CD4-positive, CD25-positive, alpha-beta regulatory T cell (primary cell): Measurements from ENCODE around the gene TBC1D22A. TPM values are rescaled to one million over a fixed set of nuclear protein-coding genes. Genes with fewer than 3 reads are reported as not detected.
"Not testable (repeated sequence)": the region's sequence is repeated elsewhere in the genome, so short reads cannot be mapped to it uniquely, and the experiment has no call there.

Source experiments
- ATAC-seq, 2 donors: fragments of 150-1000 bp; cut with Tn5 transposase; one replicate each; pipeline ENCODE4 v1.10.0; 2021; ENCODE audit warnings: low read depth in 2 of 2, moderate number of reproducible peaks in 2 of 2, moderate library complexity in 1 of 2
- DNase-seq, 3 donors: peaks; one replicate each; pipeline versions ENCODE4 v3.0.0 to v3.0.0-alpha.2; 2012 to 2022; ENCODE audit warnings: mixed read lengths in 1 of 3
- H3K27ac ChIP-seq: one replicate; pipeline ENCODE4 v1.7.0; 2013; ENCODE audit warnings: mild to moderate bottlenecking, low read length; ENCODE audit not compliant: insufficient read depth, poor library complexity, severe bottlenecking
- H3K27me3 ChIP-seq: one replicate; pipeline ENCODE4 v1.7.0; 2013; ENCODE audit warnings: low read length; ENCODE audit not compliant: control insufficient read depth, insufficient read depth
- H3K36me3 ChIP-seq: one replicate; pipeline ENCODE4 v1.7.0; 2013; ENCODE audit warnings: mild to moderate bottlenecking, low read length, moderate library complexity; ENCODE audit not compliant: control insufficient read depth, insufficient read depth
- H3K4me1 ChIP-seq: 2 replicates; pipeline ENCODE4 v1.7.0; 2013; ENCODE audit warnings: mild to moderate bottlenecking, low read length; ENCODE audit not compliant: insufficient read depth, control insufficient read depth, poor library complexity, severe bottlenecking
- H3K4me3 ChIP-seq: one replicate; pipeline ENCODE4 v1.7.0; 2013; ENCODE audit warnings: low read depth, mild to moderate bottlenecking, low read length, moderate library complexity
- H3K9me3 ChIP-seq, 2 experiments: 1 replicate in 1 of 2; 2 replicates in 1 of 2; pipeline ENCODE4 v1.7.0; 2013; ENCODE audit warnings: low read length in 2 of 2, mild to moderate bottlenecking in 1 of 2, moderate library complexity in 1 of 2; ENCODE audit not compliant: control insufficient read depth in 2 of 2
- H3K27ac Mint-ChIP-seq, 3 donors: one replicate each; pipeline ENCODE4 v1.8.0; 2020 to 2022; ENCODE audit warnings: mild to moderate bottlenecking in 3 of 3, mixed read lengths in 3 of 3, moderate library complexity in 2 of 3
- H3K27me3 Mint-ChIP-seq: one replicate; pipeline ENCODE4 v1.8.0; 2022; ENCODE audit warnings: mild to moderate bottlenecking, mixed read lengths
- H3K36me3 Mint-ChIP-seq: one replicate; pipeline ENCODE4 v1.8.0; 2020; ENCODE audit warnings: mixed read lengths
- H3K4me1 Mint-ChIP-seq, 4 donors: one replicate each; pipeline ENCODE4 v1.8.0; 2020 to 2022; ENCODE audit warnings: mixed read lengths in 4 of 4, mild to moderate bottlenecking in 1 of 4
- H3K4me3 Mint-ChIP-seq, 4 donors: one replicate each; pipeline ENCODE4 v1.8.0; 2020 to 2022; ENCODE audit warnings: mild to moderate bottlenecking in 4 of 4, mixed read lengths in 4 of 4, moderate library complexity in 3 of 4
- H3K9me3 Mint-ChIP-seq, 7 donors: one replicate each; pipeline ENCODE4 v1.8.0; 2020 to 2022; ENCODE audit warnings: mixed read lengths in 7 of 7, mild to moderate bottlenecking in 3 of 7, moderate library complexity in 2 of 7
- polyA plus RNA-seq, 4 donors: library from polyadenylated mRNA; unstranded; fragments of 300-500 nt; fragmentation: Illumina TruSeq; gene quantifications; one replicate each; pipeline ENCODE4 v1.2.3, GENCODE V29; 2021
- total RNA-seq: library from RNA; stranded (reverse); gene quantifications from one replicate; pipeline ENCODE4 v1.2.3, GENCODE V29; 2022

TBC1D22A gene
- total and polyA plus RNA-seq, 5 donors from 2014 or later: 19.8 to 42.5 (median 24.3) TPM

- H3K27ac ChIP-seq: no peak overlapping the region
Measured at GRCh38 chr22:47049078-47049624, 286.7 kb downstream of the TBC1D22A start.

GRCh38 chr22:47049736-47050400 is 287.4 kb downstream of the TBC1D22A start:
- not testable (repeated sequence) for DNase-seq, H3K27me3 ChIP-seq, ATAC-seq, H3K27ac ChIP-seq, H3K4me1 ChIP-seq, H3K4me3 ChIP-seq, H3K9me3 Mint-ChIP-seq, H3K9me3 ChIP-seq, H3K4me3 Mint-ChIP-seq, H3K27me3 Mint-ChIP-seq
- H3K36me3 Mint-ChIP-seq: peaks cover 16% of the 10 kb centered on the region
- H3K36me3 ChIP-seq: peaks cover 11% of the 10 kb centered on the region
- peak overlapping the region in 2 of 3 donors; percentile 28 to 29 for H3K27ac Mint-ChIP-seq
- peaks cover 6 to 36% (median 18%) of the 10 kb centered on the region in 4 donors for H3K4me1 Mint-ChIP-seq

More at GRCh38 chr22:47049078-47049624, 286.7 kb downstream of the TBC1D22A start:
- no peak for ATAC-seq
- Mint-ChIP-seq H3K36me3 (peaks cover 11% of the 10 kb centered on the region), H3K4me1 (peaks cover 11 to 41% (median 18%) of the 10 kb centered on the region in 4 donors), H3K9me3 (no peaks in the 10 kb centered on the region), H3K27ac (peak overlapping the region in 2 of 3 donors; percentile 28 to 29), H3K27me3 (no peaks in the 10 kb centered on the region), H3K4me3 (no peak overlapping the region)
- Histone ChIP-seq H3K27me3 (no peaks in the 10 kb centered on the region), H3K4me3 (no peak overlapping the region), H3K9me3 (no peaks in the 10 kb centered on the region), H3K36me3 (peaks cover 10% of the 10 kb centered on the region), H3K4me1 (no peaks in the 10 kb centered on the region)
- peak in 1 of 3 donors; percentile 20 for DNase-seq

GRCh38 chr22:47050401-47051051 is 288.1 kb downstream of the TBC1D22A start:
- no peaks in the 10 kb centered on the region for H3K27me3 ChIP-seq
- Mint-ChIP-seq H3K4me1 (peaks cover 6 to 31% (median 17%) of the 10 kb centered on the region in 4 donors), H3K27ac (peak overlapping the region in 2 of 3 donors; percentile 28 to 76), H3K36me3 (peaks cover 22% of the 10 kb centered on the region), H3K4me3 (no peak overlapping the region), H3K9me3 (no peaks in the 10 kb centered on the region), H3K27me3 (no peaks in the 10 kb centered on the region)
- ATAC-seq: no peak
- no peak for DNase-seq
- H3K4me3 ChIP-seq: no peak overlapping the region
- no peaks in the 10 kb centered on the region for H3K4me1 ChIP-seq
- no peak overlapping the region for H3K27ac ChIP-seq
- peaks cover 11% of the 10 kb centered on the region for H3K36me3 ChIP-seq
- H3K9me3 ChIP-seq: no peaks in the 10 kb centered on the region

- Histone ChIP-seq H3K36me3 (peaks cover 13% of the 10 kb centered on the region), H3K27ac (no peak overlapping the region), H3K4me1 (no peaks in the 10 kb centered on the region), H3K9me3 (no peaks in the 10 kb centered on the region), H3K4me3 (no peak overlapping the region), H3K27me3 (no peaks in the 10 kb centered on the region)
- H3K27ac Mint-ChIP-seq: peak overlapping the region in 1 of 3 donors; percentile 36
- H3K4me1 Mint-ChIP-seq: peaks cover 6 to 30% (median 17%) of the 10 kb centered on the region in 4 donors
- ATAC-seq: no peak
- no peaks in the 10 kb centered on the region for H3K27me3 Mint-ChIP-seq
- H3K36me3 Mint-ChIP-seq: peaks cover 27% of the 10 kb centered on the region
- DNase-seq: no peak
- no peaks in the 10 kb centered on the region for H3K9me3 Mint-ChIP-seq
- no peak overlapping the region for H3K4me3 Mint-ChIP-seq
Measured at GRCh38 chr22:47051441-47052071, 289.1 kb downstream of the TBC1D22A start.

GRCh38 chr22:47052236-47053012 is 290.0 kb downstream of the TBC1D22A start:
- no peak overlapping the region for H3K4me3 Mint-ChIP-seq
- H3K9me3 Mint-ChIP-seq: no peaks in the 10 kb centered on the region
- peak overlapping the region in 1 of 3 donors; percentile 25 for H3K27ac Mint-ChIP-seq
- DNase-seq (no peak), ATAC-seq (no peak)
- H3K36me3 ChIP-seq: peaks cover 13% of the 10 kb centered on the region
- no peak overlapping the region for H3K4me3 ChIP-seq
- no peaks in the 10 kb centered on the region for H3K27me3 ChIP-seq
- peaks cover 30% of the 10 kb centered on the region for H3K36me3 Mint-ChIP-seq
- H3K4me1 ChIP-seq: no peaks in the 10 kb centered on the region
- peaks cover 6 to 24% (median 14%) of the 10 kb centered on the region in 4 donors for H3K4me1 Mint-ChIP-seq
- no peaks in the 10 kb centered on the region for H3K9me3 ChIP-seq
- no peaks in the 10 kb centered on the region for H3K27me3 Mint-ChIP-seq
- H3K27ac ChIP-seq: no peak overlapping the region

- no peaks in the 10 kb centered on the region for H3K27me3 Mint-ChIP-seq
- Histone ChIP-seq H3K9me3 (no peaks in the 10 kb centered on the region), H3K27ac (no peak overlapping the region), H3K36me3 (peaks cover 13% of the 10 kb centered on the region), H3K4me3 (no peak overlapping the region), H3K27me3 (no peaks in the 10 kb centered on the region), H3K4me1 (no peaks in the 10 kb centered on the region)
- peak overlapping the region in 1 of 3 donors; percentile 59 for H3K27ac Mint-ChIP-seq
- ATAC-seq: no peak
- no peak for DNase-seq
- no peaks in the 10 kb centered on the region for H3K9me3 Mint-ChIP-seq
- no peak overlapping the region for H3K4me3 Mint-ChIP-seq
- H3K4me1 Mint-ChIP-seq: peaks cover 6 to 18% (median 14%) of the 10 kb centered on the region in 4 donors
- H3K36me3 Mint-ChIP-seq: peaks cover 30% of the 10 kb centered on the region
Measured at GRCh38 chr22:47053013-47053725, 290.7 kb downstream of the TBC1D22A start.

- Histone ChIP-seq H3K9me3 (no peaks in the 10 kb centered on the region), H3K36me3 (peaks cover 13% of the 10 kb centered on the region), H3K27me3 (no peaks in the 10 kb centered on the region), H3K4me3 (no peak overlapping the region), H3K27ac (no peak overlapping the region), H3K4me1 (no peaks in the 10 kb centered on the region)
- no peak for ATAC-seq
- H3K27me3 Mint-ChIP-seq: no peaks in the 10 kb centered on the region
- H3K27ac Mint-ChIP-seq: peak overlapping the region in 1 of 3 donors; percentile 46
- no peak overlapping the region for H3K4me3 Mint-ChIP-seq
- H3K4me1 Mint-ChIP-seq: peaks cover 6 to 16% (median 13%) of the 10 kb centered on the region in 4 donors
- DNase-seq: no peak
- peaks cover 30% of the 10 kb centered on the region for H3K36me3 Mint-ChIP-seq
- no peaks in the 10 kb centered on the region for H3K9me3 Mint-ChIP-seq
Measured at GRCh38 chr22:47053726-47054141, 291.3 kb downstream of the TBC1D22A start.
